GM18868 (cell line): ENCODE measurements around the gene HDDC3.
"Not testable (repeated sequence)": the region's sequence is repeated elsewhere in the genome, so short reads cannot be mapped to it uniquely, and the experiment has no call there.

Experiments used
- ATAC-seq: cut with Tn5 transposase; IDR thresholded peaks from one replicate; pipeline ENCODE4 v1.9.1; 2021; ENCODE audit warnings: mild to moderate bottlenecking, moderate library complexity; ENCODE audit not compliant: unreplicated experiment

The HDDC3 gene

DNA sequence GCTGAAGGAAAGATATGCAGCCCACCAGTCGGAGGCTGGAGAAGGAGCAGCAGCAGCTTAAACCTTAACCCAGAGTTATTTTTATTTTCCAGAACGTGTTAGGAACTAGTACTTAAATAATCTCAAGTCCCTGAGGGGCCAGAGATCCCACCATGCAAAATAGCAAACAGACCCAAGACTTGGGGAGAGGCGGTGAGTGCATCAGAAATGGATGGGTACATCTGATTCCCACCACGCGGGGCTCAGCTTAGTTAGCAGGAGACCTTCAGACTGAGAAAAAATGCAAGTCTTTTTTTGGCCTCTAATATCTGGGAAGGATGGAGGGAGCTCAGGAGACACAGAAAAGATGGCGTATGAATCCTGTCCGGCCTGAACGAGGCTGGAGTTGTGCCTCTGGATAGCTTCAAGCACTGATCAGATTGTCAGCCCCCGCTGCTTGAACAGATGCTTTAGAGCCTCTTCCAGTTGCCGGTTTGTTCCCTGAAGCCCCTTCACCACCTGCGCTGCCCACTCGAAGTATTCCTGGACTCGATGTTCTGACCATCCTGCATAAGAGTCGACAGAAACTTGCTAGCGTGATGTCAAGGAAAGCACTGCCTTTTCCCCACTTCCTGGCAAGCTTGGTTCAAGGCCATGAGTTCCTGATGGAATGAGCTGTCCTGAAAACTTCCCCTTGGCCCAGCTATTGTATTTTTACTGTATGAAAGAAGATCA, 1.3 kb downstream of the HDDC3 start:
- ATAC-seq: no peak

DNA sequence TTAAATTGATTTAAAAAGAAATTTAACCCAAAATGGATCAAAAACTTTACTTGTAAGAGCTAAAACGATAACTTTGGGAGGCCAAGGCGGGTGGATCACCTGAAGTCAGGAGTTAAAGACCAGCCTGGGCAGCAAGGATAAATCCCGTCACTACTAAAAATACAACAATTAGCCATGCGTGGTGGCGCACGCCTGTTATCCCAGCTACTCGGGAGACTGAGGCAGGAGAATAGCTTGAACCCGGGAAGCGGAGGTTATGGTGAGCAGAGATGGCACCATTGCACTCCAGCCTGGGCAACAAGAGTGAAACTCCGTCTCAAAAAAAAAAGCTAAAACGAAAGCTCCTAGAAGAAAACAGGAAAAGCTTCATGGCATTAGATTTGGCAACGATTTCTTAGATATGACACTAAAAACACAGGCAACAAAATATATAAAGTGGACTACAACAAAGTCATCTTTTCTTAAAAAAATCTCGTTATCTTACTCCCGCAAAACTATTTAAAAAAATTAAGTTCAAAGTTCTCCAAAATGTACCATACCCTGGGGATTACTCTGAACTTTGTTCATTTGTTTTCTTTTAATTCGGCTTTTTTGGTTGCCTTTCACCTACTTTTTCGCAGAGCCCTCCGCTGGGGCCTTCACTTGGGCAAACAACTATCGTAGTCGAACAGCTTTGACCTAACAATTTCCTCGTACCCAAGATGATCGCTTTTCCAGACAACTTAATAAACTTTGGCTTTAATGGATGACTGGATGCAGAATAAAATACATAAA, 2.9 kb downstream of the HDDC3 start:
- ATAC-seq: no peak

DNA sequence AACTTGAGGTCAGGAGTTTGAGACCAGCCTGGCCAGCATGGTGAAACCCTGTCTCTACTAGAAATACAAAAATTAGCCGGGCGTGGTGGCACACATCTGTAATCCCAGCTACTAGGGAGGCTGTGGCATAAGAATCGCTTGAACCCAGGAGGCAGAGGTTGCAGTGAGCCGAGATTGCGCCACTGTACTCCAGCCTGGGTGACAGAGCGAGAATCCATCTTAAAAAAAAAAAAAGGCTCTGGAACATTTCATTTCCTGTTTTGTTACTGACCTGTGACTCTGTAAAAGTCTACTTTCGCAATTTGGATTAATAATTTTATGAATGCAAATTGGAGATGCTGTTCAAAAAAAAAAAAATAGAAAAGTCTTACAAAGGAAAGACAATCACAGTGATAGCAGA, 4.2 kb downstream of the HDDC3 start:
- ATAC-seq: not testable (repeated sequence)

DNA sequence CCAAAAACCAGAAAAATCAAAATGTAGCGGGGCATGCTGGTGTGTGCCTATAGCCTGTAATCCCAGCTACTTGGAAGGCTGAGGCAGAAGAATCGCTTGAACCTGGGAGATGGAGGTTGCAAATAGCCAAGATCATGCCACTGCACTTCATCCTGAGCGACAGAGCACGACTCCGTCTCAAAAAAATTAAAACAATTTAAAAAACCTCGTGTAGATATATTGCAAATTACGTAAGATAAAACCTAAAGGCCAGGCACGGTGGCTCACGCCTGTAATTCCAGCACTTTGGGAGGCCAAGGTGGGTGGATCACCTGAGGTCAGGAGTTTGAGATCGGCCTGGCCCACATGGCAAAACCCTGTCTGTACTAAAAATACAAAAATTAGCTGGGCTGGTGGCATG, 5.6 kb downstream of the HDDC3 start:
- not testable (repeated sequence) for ATAC-seq

DNA sequence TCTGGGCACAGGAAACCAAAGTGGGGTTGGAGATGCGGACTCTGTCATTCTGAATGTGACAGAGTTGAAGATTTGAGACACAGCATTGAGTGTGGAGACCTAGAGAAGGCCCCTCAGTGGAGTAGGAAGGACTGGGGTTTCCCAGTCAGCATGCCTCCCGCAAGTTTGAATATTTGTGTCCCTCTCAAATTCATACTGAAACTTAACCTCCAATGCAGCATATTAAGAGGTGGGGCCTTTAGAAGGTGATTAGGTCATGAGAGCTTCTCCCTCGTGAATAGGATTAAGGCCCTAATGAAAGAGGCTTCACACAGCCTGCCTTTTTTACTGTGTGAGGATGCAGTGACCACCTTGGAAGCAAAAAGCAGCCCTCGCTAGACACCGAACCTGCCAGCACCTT, 8.0 kb downstream of the HDDC3 start:
- ATAC-seq: peak; percentile 63

DNA sequence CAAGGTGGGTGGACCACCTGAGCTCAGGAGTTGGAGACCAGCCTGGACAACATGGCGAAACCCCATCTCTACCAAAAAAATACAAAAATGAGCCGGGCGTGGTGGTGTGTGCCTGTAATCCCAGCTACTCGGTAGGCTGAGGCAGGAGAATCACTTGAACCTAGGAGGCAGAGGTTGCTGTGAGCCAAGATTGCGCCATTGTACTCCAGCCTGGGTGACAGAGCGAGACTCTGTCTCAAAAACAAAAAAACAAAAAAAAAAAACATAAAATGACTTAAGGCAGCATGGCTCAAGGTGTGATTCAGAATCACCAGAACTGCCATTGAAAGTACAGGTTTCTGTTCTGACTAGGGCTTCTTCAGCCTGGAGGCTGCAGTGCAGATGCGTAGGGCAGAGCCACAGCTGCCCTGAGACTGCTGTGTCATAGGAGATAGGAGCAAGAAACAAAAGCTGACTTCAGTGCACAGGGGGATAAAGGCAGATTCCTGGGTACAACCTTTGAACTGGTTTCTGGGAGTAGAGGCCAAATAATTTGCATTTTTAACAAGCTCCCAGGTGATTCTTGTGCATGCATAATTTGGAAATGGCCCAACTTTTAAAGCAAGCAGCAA, 9.5 kb downstream of the HDDC3 start:
- ATAC-seq: peak; percentile 89

DNA sequence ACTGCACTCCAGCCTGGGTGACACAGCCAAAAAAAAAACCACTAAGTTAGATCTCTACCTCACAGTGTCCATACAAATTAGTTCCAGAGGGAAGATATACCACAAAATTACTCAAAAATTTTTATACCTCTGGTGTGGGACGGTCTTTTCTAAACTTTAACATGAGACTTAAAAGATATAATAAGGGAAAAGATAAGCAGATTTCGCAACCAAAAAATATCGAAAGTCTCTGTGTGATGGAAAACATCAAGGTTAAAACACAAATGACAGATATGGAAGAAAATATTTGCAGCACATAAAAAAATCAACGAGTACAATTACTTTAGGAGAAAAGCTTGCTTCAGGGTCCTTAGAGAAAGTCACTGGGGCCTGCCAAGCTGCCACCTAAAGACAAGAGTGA, 10.5 kb downstream of the HDDC3 start:
- no peak for ATAC-seq

DNA sequence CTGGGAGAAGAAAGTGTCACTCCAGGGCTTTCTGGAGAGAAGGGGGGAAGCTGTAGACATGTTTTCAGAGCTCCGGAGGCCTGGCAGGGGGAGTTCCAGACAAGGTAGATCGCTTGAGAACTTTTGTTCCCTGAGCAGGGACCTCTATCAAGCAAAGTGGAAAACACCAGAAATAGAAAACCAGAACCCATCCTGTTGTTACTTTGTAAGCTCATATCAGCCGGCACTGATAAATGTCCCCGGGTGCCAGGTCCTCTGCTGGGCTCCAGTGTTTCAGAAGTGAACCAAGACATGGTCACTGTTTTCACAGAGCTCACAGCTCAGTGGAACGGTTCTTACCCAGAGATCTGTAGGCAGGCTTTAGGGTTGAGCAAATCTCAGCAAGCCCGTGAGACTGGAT, 13.5 kb downstream of the HDDC3 start:
- no peak for ATAC-seq

DNA sequence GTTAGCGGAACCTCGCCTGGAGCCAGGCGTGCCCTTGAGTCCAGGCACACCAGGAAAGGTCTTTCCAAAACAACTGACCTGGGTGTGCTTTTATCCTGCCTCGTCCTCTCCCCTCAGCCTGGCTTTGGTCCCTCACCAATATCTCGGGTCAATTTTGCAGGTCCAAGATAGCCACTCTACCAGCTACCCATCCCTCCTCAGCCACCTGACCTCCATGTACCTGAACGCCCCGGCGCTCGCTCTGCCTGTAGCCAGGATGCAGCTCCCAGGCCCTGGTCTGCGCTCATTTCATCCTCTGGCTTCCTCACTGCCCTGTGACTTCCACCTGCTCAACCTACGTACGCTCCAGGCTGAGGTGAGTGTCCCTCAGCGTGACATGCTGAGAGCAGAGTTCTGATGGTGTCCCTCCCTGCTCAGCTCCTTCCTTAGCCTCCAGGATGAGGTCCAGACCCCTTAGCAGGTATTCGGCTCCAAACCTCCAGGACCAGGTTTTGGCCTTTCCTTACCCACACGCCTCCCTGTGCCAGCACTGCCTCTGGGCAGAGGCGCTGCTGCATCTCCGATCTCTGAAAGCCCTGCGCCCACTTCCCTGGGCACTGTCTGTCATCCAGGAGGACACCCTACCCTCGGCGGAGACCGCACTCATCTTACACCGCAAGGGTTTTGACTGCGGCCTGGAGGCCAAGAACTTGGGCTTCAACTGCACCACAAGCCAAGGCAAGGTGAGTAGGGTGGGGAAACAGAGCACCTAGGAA, 14.1 kb downstream of the HDDC3 start:
- no peak for ATAC-seq

DNA sequence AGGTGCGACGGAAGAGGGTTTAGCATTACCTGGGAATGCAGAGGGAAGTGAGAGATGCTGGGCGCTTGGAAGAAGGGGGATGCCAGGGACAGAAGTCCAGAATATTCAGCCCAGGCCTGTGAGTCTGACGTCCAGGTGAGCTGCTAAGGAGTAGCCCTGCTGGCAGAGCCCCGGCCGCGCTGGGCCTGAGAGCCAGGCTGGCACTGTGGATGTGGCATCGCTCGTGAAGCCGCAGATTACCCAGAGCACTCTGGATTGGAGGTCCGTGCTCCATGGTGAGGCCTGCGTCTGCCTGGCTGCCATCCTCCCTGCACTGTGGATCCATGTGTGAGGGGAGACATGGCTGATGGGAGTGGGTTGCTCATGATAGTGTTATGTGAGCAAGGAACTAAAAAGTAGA, 14.8 kb downstream of the HDDC3 start:
- no peak for ATAC-seq

DNA sequence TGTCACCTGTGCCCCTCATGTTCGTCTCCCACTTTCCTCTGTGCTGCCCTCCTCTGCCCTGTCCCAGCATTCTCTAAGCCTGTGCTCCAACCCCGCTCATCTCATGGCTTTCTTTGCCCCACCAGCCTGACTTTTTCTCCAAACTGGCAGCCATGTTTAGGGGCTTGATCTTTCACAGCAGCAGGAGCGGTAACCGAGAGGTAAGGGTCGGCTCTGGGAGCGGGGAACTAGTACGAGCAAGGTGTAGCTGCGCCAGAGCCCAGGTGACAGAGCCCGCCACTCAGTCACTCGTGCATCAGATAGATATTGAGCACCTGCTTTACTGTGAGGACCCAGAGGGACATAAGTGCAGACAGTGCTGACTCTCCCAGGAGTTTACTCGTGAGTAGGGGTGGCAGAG, 15.9 kb downstream of the HDDC3 start:
- ATAC-seq: no peak

DNA sequence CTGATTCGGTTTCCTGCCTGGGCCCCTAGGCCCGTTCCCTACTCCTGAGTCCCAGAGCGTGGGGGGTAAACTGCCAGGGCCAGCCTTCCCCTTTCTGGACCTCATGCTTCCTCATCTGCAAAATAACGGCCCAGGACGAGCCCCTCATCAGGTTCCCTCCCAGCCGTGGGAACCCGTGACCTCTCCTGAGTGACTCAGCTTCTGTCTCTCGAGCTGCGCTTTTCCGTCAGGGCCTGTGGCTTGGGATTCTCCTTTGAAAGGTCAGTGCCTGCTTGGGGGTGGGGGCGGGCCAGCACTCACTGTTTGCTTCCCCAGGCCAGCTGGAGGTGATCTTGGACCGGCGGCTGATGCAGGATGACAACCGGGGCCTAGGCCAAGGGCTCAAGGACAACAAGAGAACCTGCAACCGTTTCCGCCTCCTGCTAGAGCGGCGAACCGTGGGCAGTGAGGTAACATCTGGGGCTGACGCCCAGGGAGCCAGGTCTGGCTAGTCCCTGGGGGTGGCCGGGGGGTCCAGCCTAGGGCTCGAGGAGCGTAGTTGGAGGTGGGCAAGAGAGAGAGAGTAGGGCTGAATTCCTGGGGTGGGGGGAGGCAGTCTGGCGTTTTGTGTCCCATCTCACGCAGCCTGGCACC, 16.4 kb downstream of the HDDC3 start:
- no peak for ATAC-seq

DNA sequence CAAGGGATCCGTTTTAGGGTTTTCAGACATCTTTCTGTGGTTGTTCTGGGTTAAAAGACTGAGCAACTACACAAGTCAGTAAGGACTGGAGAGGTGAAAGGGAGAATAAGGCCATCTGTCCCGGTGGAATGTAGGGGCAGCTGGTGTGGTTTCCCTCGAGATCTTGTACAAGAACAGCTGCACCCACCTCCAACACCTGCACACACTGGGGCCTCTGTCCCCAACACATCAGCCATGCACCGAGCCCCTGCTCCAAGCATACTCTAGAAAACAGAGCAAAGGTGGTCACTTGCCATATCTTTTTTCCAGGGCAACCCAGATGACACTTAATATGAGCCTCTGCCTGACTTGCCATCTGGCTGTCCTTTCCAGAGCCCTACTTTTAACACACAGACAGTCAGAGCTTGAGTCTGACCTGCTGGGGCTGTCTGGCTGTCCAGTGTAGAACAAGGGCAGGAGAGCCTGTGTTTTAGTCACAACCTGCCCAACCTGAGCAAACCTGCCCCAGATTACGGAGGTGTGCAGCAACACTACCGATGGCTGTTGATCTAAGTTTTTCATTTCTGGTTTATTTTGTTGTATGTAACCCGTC, 17.0 kb downstream of the HDDC3 start:
- ATAC-seq: no peak

DNA sequence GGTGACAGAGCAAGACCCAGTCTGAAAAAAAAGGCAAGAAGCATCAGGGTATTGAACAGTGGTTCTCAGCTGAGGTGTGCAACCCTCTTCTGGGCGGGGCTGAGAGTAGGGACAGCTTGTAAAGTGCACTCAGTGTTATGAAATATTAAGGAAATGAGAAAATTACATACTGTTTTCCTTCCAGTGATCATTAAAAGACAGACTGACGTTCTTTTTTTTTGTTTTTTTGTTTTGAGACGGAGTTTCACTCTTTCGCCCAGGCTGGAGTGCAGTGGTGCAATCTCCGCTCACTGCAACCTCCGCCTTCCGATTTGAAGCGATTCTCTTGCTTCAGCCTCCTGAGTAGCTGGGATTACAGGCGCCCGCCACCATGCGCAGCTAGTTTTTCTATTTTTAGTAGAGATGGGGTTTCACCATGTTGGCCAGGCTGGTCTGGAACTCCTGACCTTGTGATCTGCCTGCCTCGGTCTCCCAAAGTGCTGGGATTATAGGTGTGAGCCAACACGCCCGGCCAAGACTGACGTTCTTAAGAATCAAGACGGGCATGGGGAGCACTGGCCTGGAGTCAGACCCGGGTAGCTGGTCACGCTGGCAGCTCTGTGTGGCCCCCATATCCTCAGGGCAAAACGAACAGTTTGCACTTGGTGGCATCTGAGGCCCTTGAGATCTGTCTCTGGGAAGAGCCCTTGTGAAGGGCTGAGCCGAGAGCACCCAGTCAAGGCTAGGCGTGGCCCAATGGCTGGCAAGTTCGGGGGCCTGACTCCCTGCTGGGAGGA, 17.9 kb downstream of the HDDC3 start:
- ATAC-seq: no peak

DNA sequence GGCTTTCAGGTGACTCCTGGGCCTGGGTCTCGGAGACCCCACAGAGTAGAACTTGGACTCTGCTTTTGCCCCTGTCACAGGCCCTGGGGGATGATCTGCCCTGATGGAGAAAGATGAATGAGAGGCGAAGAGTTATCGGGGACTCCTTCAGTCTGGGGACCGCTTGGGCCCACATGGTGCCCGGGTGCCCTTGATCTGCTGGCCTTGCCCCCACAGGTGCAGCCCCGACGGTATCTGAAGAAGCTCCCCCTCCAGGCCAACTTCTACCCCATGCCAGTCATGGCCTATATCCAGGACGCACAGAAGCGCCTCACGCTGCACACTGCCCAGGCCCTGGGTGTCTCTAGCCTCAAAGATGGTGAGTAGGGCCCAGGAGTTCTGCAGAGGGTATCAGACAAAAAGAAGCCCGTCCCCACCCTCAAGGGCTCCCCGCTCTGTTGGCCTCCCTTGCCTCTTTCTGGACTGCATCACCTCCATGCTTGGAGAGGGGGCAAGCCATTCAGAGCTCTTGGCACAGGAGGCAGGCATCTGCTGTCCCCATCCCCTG, 18.9 kb downstream of the HDDC3 start:
- no peak for ATAC-seq

DNA sequence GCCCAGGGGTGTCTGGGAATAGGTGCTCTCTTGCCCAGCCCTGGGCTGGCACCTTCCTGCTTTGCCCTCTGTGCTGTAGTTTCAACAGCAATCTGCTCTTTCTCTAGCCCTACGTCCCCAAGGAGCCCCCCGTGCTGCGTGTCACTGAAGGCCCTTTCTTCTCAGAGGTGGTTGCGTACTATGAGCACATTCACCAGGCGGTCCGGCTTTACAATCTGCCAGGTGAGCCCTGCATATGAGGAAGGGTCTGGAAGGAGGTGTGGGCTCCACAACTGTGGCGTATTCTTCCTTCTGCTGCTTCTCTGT, 19.6 kb downstream of the HDDC3 start:
- ATAC-seq: no peak

DNA sequence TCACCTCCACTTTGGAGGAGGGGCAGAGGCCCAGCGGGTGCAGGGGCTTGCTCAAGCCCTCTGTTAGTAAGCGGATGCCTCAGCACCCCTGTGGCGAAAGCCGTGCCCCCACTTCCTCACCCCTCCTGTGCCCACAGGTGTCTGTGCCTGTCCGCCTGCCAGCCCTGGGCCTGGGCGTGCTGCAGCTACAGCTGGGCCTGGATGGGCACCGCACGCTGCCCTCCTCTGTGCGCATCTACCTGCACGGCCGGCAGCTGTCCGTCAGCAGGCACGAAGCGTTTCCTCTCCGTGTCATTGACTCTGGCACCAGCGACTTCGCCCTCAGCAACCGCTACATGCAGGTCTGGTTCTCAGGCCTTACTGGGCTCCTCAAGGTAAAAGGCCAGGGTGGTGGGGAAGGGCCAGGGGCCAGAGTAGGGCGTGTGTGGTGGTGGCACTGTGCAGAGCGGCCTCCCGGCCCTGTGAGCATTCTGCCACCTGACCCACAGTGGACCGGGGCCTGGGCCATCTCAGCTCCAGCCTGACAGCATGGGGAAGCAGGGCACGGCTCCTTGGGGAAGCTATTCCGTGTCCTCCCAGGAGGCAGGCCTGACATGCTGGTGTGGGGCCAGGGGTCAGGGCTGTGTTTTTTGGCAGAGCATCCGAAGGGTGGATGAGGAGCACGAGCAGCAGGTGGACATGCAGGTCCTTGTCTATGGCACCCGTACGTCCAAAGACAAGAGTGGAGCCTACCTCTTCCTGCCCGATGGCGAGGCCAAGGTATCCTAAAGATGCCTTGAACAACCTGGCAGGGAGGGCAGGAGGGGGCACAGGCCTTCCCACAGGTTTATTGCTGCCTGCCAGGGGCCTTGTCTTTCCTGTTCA, 20.2 kb downstream of the HDDC3 start:
- ATAC-seq: no peak

DNA sequence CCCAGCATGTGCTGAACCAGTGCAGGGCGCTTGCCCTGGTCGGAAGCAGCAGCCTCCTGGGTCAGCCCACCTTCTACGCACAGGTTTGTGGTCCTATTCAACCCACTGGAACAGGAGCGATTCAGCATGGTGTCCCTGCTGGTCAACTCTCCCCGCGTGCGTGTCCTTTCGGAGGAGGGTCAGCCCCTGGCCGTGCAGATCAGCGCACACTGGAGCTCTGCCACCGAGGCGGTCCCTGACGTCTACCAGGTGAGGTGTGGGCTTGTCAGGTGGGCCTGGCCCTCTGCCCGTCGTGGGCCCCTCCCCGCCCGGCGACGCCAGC, 21.1 kb downstream of the HDDC3 start:
- ATAC-seq: no peak
